ENCODE measurements around the gene SMARCAD1. TPM values are rescaled to one million over a fixed set of nuclear protein-coding genes. Genes with fewer than 3 reads are reported as not detected.

The SMARCAD1 gene
- total and polyA plus RNA-seq, 2 experiments from 2014 or later: 23.8 to 86.2 TPM

GRCh38 chr4:94334476-94334875 lies 126.8 kb downstream of the SMARCAD1 start (continued):
- TF ChIP-seq NANOG (IDR thresholded peaks at IDR 0.05; ENCODE audit: borderline replicate concordance) (no peak), CREB1 (CRISPR knock-in tag; IDR thresholded peaks at IDR 0.05; ENCODE audit: low read depth) (no peak), ZNF462 (CRISPR knock-in tag; IDR thresholded peaks at IDR 0.05) (no peak), CTCF (conservative IDR thresholded peaks at IDR 0.05; ENCODE audit: low read depth in 2 of 2) (no peak), JUNB (IDR thresholded peaks at IDR 0.05; ENCODE audit: unreplicated experiment) (no peak), EZH2phosphoT487 (IDR thresholded peaks at IDR 0.05; ENCODE audit: unreplicated experiment) (no peak)

- Mint-ChIP-seq H3K4me3 (no peak overlapping the region), H3K4me1 (peaks cover 4% of the 10 kb centered on the region; the same call in 1 of the 3 replicates), H3K36me3 (ENCODE audit: low read depth) (no peaks in the 10 kb centered on the region), H3K9me3 (no peaks in the 10 kb centered on the region), H3K27me3 (ENCODE audit: insufficient read depth, low read depth, poor library complexity) (no peaks in the 10 kb centered on the region), H3K27ac (no peak overlapping the region)
- Histone ChIP-seq H3K79me2 (replicated peaks; ENCODE audit: insufficient read depth) (no peaks in the 10 kb centered on the region), H3K27me3 (ENCODE audit: insufficient read depth) (no peaks in the 10 kb centered on the region), H3K9me2 (ENCODE audit: insufficient read depth) (no peaks in the 10 kb centered on the region), H3K27ac (ENCODE audit: low read depth) (no peak overlapping the region), H3K36me3 (ENCODE audit: insufficient read depth) (no peaks in the 10 kb centered on the region), H2AFZ (no peak overlapping the region), H4K20me1 (replicated peaks; ENCODE audit: insufficient read depth) (no peaks in the 10 kb centered on the region), H3K4me3 (no peak overlapping the region), H3F3A (replicated peaks; ENCODE audit: low read depth) (no peaks in the 10 kb centered on the region), H3K4me2 (no peak overlapping the region), H3K4me1 (ENCODE audit: insufficient read depth) (no peaks in the 10 kb centered on the region)
- peak; percentile 82 for ATAC-seq
- peak; percentile 15 for DNase-seq (ENCODE audit: low spot score)
- TF ChIP-seq ZNF462 (CRISPR knock-in tag; IDR thresholded peaks at IDR 0.05): no peak
- TF ChIP-seq ETS1 (IDR thresholded peaks at IDR 0.05): no peak
These were observed 127.3 kb downstream of the SMARCAD1 start for GRCh38 chr4:94334962-94335361.

All from GM23338 (cell line).